Vagina (tissue), 2 donors: ENCODE data around the gene SIGLEC15. TPM values are rescaled to one million over a fixed set of nuclear protein-coding genes. Genes with fewer than 3 reads are reported as not detected.

Experiments used
- DNase-seq, 2 donors: peaks; one replicate each; pipeline ENCODE4 v3.0.0-alpha.2; 2017; ENCODE audit errors: extremely low spot score in 2 of 2
- H3K27ac ChIP-seq: fragments of 200-600 bp; sonication (generic); one replicate; pipeline ENCODE4 v1.5.1; 2019
- H3K27me3 ChIP-seq: fragments of 200-600 bp; sonication (generic); one replicate; pipeline ENCODE4 v1.5.1; 2019
- H3K36me3 ChIP-seq, 2 donors: fragments of 200-600 bp; sonication (generic); one replicate each; pipeline ENCODE4 v1.5.1; 2017 to 2019
- H3K4me1 ChIP-seq: fragments of 200-600 bp; sonication (generic); one replicate; pipeline ENCODE4 v1.5.1; 2019
- H3K4me3 ChIP-seq, 2 donors: fragments of 200-600 bp; sonication (generic); 1 replicate in 1 of 2; 2 replicates in 1 of 2; pipeline ENCODE4 v1.5.1; 2016 to 2019
- H3K9me3 ChIP-seq: fragments of 200-600 bp; sonication (generic); one replicate; pipeline ENCODE4 v1.5.1; 2019
- POLR2A ChIP-seq, 2 donors: fragments of 450-650 bp; IDR thresholded peaks; one replicate each; pipeline ENCODE4 v1.6.1; 2017; ENCODE audit warnings: antibody characterized with exemption in 2 of 2, mild to moderate bottlenecking in 2 of 2, moderate library complexity in 2 of 2
- POLR2AphosphoS5 ChIP-seq, 2 donors: sonication (generic); formaldehyde crosslinking; IDR thresholded peaks; one replicate each; pipeline ENCODE4 v1.9.0; 2017; ENCODE audit warnings: antibody characterized with exemption in 2 of 2, mild to moderate bottlenecking in 2 of 2, low read depth in 1 of 2; ENCODE audit not compliant: insufficient read depth in 1 of 2
- intact Hi-C: fragments of 100-400 bp; cut with DNase I; formaldehyde crosslinking; loops from one replicate; pipeline ENCODE4 v1.15.1; 2023
- total RNA-seq: library from RNA; depleted of rRNA; stranded (reverse); fragments of >200 nt; gene quantifications from one replicate; pipeline ENCODE4 v1.2.3, GENCODE V29; 2016
- TF ChIP-seq, protein P1 (sequence below), 3 experiments: fragments of 450-650 bp in 2 of 3; fragments of 200-600 bp in 1 of 3; sonication (generic) in 1 of 3; IDR thresholded peaks; one replicate each; pipeline ENCODE4 v1.5.1; 2017 to 2019; ENCODE audit warnings: antibody characterized with exemption in 3 of 3, mild to moderate bottlenecking in 2 of 3, moderate library complexity in 2 of 3

SIGLEC15 gene, protein sequence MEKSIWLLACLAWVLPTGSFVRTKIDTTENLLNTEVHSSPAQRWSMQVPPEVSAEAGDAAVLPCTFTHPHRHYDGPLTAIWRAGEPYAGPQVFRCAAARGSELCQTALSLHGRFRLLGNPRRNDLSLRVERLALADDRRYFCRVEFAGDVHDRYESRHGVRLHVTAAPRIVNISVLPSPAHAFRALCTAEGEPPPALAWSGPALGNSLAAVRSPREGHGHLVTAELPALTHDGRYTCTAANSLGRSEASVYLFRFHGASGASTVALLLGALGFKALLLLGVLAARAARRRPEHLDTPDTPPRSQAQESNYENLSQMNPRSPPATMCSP
- not detected for total RNA-seq

DNA sequence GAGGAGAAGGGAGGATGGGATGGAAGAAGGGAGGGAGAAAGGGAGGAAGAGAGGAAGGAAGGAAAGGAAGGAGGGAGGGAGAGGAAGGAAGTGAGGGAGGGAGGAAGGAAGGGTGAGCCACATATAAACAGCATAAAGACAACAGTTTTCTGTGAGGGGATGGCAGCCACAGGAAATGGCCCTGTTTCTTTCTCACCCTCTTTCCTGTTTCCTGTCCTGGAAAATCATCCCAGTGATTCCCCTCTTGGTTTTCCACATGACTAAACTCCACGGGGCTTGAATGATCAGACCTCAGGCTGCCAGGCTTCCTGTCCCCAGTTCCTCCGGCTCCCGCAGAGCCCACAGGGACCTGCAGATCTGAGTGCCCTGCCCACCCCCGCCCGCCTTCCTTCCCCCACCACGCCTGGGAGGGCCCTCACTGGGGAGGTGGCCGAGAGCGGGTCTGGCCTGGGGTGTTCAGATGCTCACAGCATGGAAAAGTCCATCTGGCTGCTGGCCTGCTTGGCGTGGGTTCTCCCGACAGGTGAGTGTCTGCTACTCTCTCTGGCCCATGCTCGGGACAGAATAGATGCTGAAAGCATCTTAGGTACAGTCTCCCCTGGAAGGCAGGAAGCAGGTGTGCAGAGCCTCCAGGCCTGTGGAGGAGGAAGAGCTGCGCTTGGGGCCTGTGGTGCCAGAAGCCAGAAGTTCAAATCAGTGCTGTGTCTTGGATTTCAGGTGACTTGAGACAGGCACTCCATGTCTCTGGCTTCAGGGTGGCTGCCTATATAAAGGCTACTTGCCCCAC, at the start of gene SIGLEC15:
Gene SIGLEC15, plus strand, starts transcription at position 418 of the 787 bp plus-strand sequence. Its CDS starts 54 bp downstream, at position 472.
- TF ChIP-seq POLR2A (IDR thresholded peaks at IDR 0.05) (no peak), POLR2AphosphoS5 (IDR thresholded peaks at IDR 0.05; ENCODE audit: insufficient read depth in 1 of 2, low read depth in 1 of 2) (no peak)
- TF ChIP-seq, protein P1, sequence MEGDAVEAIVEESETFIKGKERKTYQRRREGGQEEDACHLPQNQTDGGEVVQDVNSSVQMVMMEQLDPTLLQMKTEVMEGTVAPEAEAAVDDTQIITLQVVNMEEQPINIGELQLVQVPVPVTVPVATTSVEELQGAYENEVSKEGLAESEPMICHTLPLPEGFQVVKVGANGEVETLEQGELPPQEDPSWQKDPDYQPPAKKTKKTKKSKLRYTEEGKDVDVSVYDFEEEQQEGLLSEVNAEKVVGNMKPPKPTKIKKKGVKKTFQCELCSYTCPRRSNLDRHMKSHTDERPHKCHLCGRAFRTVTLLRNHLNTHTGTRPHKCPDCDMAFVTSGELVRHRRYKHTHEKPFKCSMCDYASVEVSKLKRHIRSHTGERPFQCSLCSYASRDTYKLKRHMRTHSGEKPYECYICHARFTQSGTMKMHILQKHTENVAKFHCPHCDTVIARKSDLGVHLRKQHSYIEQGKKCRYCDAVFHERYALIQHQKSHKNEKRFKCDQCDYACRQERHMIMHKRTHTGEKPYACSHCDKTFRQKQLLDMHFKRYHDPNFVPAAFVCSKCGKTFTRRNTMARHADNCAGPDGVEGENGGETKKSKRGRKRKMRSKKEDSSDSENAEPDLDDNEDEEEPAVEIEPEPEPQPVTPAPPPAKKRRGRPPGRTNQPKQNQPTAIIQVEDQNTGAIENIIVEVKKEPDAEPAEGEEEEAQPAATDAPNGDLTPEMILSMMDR (IDR thresholded peaks at IDR 0.05), result no peak
- H3K9me3 ChIP-seq, result no peaks in the 10 kb centered on the region
- intact Hi-C loops, result no loop called here

DNA sequence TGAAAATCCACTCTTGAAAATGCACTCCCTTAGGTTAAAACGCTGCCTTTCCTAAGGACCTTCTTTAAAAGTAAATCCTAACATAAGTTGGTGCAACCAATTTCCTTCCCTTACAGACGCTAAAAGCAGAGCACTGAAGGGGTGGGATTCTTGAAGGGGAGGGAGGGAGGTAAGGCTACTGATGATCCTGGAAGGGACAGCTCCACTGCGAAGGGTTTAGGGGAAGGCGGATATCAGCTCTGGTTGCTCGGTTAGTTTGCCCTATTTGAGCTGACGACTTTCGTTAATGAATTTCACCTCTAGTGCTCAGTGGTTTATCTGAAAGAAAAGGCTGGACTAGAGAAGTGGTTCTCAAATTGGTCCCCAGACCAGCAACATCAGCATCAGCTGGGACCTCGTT, 49.7 kb upstream of the SIGLEC15 start:
- H3K4me1 ChIP-seq, result peaks cover 6% of the 10 kb centered on the region
- TF ChIP-seq, protein P1 (IDR thresholded peaks at IDR 0.05), result no peak
- no peak for TF ChIP-seq POLR2A (IDR thresholded peaks at IDR 0.05)
- no peak for TF ChIP-seq POLR2AphosphoS5 (IDR thresholded peaks at IDR 0.05; ENCODE audit: insufficient read depth in 1 of 2, low read depth in 1 of 2)
- H3K9me3 ChIP-seq, result no peaks in the 10 kb centered on the region
- H3K4me3 ChIP-seq, result peak overlapping the region; percentile 50 to 54
- intact Hi-C loops, result no loop called here
- DNase-seq, result no peak
- H3K27me3 ChIP-seq, result no peaks in the 10 kb centered on the region
- H3K36me3 ChIP-seq, result no peaks in the 10 kb centered on the region
- no peak overlapping the region for H3K27ac ChIP-seq

More for the DNA sequence above, at the start of gene SIGLEC15:
- DNase-seq, result peak in 1 of 2 donors; percentile 87
- H3K4me3 ChIP-seq, result no peak within 1 kb of the TSS
- H3K27ac ChIP-seq, result no peak within 1 kb of the TSS
- H3K36me3 ChIP-seq, result no peaks in the 10 kb centered on the region
- H3K4me1 ChIP-seq, result peaks cover 15% of the 10 kb centered on the region
- H3K27me3 ChIP-seq, result no peaks in the 10 kb centered on the region

DNA sequence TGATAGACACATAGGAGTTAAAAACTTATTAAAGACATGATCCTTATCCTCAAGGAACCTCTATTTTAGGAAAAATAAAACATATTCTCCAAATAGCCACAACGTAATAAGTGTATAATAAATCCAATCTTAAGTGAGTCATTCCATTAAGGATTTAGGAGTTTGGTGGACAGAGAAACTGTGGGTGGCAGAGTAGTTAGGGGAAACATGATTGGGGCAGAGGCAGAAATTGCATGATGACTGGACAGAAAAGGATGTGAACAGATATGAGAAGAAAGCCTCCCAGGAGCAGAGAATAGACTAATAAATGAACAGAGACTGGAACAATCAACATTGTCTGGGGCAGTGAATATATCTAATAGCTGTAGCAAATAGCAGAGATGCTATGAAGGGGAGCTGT, 48.1 kb upstream of the SIGLEC15 start:
- no peaks in the 10 kb centered on the region for H3K36me3 ChIP-seq
- H3K27ac ChIP-seq, result no peak overlapping the region
- H3K4me3 ChIP-seq, result no peak overlapping the region
- intact Hi-C loops, result no loop called here
- no peaks in the 10 kb centered on the region for H3K27me3 ChIP-seq
- H3K4me1 ChIP-seq, result peaks cover 6% of the 10 kb centered on the region
- TF ChIP-seq POLR2AphosphoS5 (IDR thresholded peaks at IDR 0.05; ENCODE audit: insufficient read depth in 1 of 2, low read depth in 1 of 2) (no peak), POLR2A (IDR thresholded peaks at IDR 0.05) (no peak)
- TF ChIP-seq, protein P1 (IDR thresholded peaks at IDR 0.05), result no peak
- H3K9me3 ChIP-seq, result no peaks in the 10 kb centered on the region
- DNase-seq, result no peak

DNA sequence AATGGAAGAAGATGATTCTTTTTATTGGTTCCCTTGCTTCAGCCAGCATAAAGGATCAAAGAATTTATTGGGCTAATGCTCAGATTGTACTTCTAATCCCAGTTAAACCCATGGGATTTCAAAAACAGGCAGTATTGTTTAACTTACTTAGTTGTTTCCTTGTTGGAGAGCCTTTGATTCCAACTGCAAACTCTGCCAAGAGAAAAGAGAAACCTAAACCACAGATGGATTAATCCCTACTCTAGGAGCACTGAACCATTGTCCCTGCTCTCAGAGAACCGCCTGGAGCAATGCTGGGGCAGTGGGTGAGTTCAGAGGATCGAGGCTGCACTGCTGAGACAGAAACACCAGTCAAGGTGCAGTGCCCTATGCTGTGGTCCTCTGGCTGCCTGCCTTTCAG, 44.9 kb upstream of the SIGLEC15 start:
- Histone ChIP-seq H3K27me3 (no peaks in the 10 kb centered on the region), H3K4me3 (no peak overlapping the region), H3K36me3 (no peaks in the 10 kb centered on the region), H3K9me3 (no peaks in the 10 kb centered on the region), H3K27ac (no peak overlapping the region), H3K4me1 (no peaks in the 10 kb centered on the region)
- DNase-seq, result no peak
- intact Hi-C loops, result no loop called here
- TF ChIP-seq, protein P1 (IDR thresholded peaks at IDR 0.05), result no peak
- no peak for TF ChIP-seq POLR2AphosphoS5 (IDR thresholded peaks at IDR 0.05; ENCODE audit: insufficient read depth in 1 of 2, low read depth in 1 of 2)
- no peak for TF ChIP-seq POLR2A (IDR thresholded peaks at IDR 0.05)
